GM18858 (cell line): Measurements from ENCODE around the gene GRB14.
"Not testable (repeated sequence)": the region's sequence is repeated elsewhere in the genome, so short reads cannot be mapped to it uniquely, and the experiment has no call there.

Experiments
- ATAC-seq: cut with Tn5 transposase; IDR thresholded peaks from one replicate; pipeline ENCODE4 v1.9.1; 2021; ENCODE audit not compliant: unreplicated experiment

GRB14 gene

GRCh38 chr2:164498836-164499235 lies 122.4 kb downstream of the GRB14 start:
- no peak for ATAC-seq

GRCh38 chr2:164496881-164497280 lies 124.4 kb downstream of the GRB14 start:
- ATAC-seq, result no peak

DNA sequence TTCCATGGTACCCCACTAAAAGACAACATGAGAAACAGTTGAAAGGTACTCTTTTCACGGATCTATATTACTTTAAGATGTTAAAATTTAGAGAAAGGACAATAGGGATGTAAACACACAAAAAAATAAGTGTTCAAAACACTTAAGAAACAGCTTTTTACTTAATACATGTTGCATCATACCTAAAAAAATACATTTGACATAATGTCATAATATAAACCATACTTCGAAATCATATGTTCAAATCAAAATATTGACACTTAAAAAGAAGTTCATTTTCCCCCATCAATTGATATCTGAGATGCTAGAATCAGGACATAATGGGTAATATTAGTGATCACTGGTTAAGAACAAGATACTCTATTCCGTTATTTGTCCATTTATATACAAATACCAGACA lies 124.9 kb downstream of the GRB14 start:
- no peak for ATAC-seq

DNA sequence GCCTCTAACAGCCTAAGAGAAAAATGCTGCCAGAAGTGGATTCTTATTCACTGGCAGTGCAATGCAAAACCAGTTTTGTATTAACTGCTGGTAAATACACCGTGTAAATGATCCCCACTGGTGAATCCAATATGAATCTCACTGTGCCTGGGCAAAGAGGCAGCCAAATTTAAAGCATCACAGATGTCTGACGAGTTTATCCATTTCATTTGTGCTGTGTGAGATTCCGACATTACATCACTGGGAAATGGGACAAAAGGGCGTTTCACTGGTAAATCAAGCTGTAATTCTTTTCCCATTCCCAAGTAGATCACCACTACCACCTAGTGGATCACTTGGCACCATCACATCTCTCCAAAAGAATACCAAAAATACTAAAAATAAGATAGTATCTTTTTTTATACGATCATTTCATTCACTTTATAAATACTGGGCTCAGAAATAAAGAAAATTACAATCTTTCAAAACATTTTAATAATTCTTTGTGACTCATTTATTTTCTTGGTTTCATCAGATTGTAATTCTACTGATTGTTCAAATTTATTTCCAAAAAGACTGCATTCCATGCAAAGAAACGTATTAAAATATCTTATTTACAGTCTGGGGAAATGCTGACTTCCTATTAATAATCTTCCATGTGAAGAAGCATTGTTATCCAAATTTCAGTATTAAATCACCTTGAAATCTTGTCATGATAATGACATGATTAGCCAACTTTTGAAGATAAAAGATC lies 125.6 kb downstream of the GRB14 start:
- ATAC-seq, result no peak

GRCh38 chr2:164485541-164485940 lies 135.7 kb downstream of the GRB14 start:
- no peak for ATAC-seq

GRCh38 chr2:164479460-164479859 lies 141.8 kb downstream of the GRB14 start:
- no peak for ATAC-seq

DNA sequence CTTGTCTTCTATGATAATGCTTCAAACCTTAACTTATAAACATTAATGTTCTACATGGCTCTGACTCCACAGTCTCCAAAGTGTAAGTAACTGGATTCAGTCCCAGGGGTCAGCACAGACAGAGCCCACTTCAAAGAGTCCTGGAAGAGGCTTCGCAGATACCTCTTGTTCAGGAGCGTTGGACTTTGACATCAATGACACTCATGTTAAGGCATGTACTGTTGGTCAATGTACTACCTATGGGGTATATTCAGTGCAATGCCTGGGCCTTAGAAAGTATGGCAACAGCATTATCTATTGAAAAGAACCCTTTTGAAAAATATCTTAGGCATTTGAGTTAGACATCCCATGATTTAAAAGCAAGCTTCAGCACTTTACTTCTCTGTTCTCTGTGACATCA lies 143.1 kb downstream of the GRB14 start:
- no peak for ATAC-seq

- no peak for ATAC-seq
Measured at GRCh38 chr2:164474873-164475272, 146.4 kb downstream of the GRB14 start.

DNA sequence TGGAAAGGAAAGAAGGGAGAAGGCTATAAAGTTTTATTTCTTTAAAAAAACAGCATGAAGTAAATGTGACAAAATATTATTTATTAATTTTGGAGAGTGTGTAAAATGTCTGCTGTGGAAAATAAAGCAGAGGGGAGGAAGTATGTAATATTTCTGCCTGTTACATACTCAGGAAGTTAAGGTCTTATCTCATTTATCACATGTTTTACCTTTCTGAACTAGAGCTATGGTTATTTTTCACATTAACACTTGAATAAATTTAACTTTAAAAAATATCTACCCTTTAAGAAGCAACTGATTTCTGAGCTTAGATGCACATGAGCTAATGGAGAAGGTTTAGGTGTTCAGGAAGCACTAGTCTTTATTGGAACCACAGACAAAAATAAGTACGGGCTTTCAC lies 148.3 kb downstream of the GRB14 start:
- no peak for ATAC-seq

DNA sequence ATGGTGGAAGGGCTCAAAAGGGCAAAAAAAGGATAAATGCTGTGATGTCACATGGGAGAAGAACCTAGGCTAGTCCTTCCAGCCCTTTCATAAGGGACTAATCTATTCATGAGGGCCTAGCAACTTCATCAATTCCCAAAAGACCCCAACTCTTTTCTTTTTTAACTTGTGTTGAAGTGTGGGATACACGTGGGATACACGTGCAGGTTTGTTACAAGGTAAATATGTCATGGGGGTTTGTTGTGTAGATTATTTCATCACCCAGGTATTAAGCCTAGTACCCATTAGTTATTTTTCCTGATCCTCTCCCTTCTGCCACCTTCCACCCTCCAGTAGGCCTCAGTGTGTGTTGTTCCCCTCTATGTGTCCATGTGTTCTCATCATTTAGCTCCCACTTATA lies 156.2 kb downstream of the GRB14 start:
- ATAC-seq, result not testable (repeated sequence)

DNA sequence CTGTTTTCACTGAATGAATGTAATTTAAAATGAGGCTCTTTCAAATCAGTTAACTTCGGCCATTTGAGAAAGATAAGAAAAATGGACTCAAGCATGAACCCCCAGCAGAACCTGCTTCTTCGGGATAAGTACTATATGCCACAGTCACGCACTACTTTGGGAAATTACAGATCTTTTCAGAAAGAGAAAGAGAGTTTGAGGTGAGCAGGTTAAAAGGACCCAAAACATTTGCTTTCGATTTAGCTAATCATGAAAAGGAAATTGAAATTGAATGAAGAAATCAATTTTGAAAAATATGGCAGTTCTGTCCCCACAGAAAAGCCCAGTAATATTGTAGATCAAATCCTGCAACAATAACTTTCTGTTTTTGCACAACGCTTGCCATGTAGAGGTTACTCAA lies 156.9 kb downstream of the GRB14 start:
- ATAC-seq, result no peak

GRCh38 chr2:164458792-164459191 lies 162.5 kb downstream of the GRB14 start:
- no peak for ATAC-seq

GRCh38 chr2:164457271-164457670 lies 164.0 kb downstream of the GRB14 start:
- no peak for ATAC-seq

GRCh38 chr2:164456619-164457018 lies 164.7 kb downstream of the GRB14 start:
- ATAC-seq, result no peak

DNA sequence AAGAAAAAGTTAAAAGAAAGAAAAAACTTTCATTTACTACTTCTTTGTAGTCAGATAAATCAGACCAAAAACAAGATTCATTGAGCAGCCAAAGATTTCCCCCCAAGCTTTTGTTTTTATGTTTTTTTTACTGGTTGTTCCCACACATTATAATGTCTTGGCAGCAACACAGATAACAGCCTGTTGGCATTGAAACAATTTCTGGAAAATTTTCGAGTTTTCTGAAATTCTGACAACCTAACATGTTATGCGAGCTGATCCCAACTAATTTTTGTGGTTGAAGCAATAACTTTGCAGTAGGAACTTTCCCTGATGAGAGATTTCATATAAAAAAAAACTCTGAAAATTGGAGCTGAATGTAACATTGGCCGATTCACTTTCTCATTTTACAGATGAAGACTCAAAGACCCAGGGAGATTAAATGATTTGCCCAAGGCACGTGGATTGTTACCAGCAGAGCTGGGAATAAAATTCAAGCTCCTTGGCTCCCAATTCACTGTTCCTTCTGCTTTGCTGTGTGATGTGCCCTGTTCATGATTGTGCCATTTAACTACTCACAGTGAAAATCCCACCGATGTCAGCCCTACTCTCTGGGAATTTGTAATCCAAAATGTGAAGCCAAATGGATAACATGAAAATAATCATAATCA lies 167.5 kb downstream of the GRB14 start:
- ATAC-seq, result no peak

DNA sequence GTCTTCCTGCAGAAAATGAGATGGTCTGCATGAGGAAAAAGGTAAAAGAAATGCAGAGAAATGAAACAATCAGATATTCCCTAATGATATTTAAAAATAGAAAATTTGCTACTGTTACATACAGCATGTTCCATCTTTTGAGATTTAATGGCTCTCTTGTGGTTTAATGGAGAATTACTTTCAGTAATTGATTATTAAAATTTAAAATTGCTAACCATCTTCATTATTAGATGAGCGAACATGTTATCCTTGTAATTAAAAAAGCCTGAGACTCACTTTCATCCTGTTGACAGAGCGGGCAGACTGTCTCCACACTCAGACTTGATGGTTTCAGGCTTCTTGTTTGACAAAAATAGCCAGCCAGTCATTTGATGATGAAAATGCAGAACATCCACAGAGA lies 171.0 kb downstream of the GRB14 start:
- ATAC-seq, result no peak

DNA sequence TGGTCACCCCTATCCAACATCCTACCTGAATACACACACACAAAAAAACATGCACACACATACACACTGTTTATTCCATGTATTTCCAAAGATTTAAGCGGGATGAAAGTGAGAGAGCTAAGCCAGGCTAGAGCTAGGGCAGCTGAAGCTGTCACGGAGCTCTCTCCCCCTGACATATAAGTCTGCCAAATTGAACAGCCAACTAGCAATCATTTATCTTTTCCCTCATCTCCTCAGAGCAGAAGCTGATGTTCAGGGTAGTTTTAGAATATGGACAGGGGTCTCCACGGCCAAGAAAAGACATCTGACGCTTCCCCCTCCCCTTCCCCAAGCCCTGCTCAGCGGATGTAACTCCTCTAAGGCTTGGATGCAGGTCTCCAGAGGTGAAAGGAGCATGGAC lies 171.6 kb downstream of the GRB14 start:
- ATAC-seq, result no peak

GRCh38 chr2:164447660-164448059 lies 173.6 kb downstream of the GRB14 start:
- ATAC-seq, result no peak
